GM12875 (cell line): ENCODE data around the gene SNX13.

Source experiments
- H3K4me3 ChIP-seq: one replicate; pipeline ENCODE4 v1.5.1; 2011; ENCODE audit warnings: low read depth, low read length, control low read depth
- TF ChIP-seq, protein P1 (sequence below): IDR thresholded peaks from 2 replicates; pipeline ENCODE4 v1.5.1; 2011; ENCODE audit warnings: low read depth, mild to moderate bottlenecking, control low read depth, inconsistent platforms, low read length, moderate library complexity, borderline replicate concordance; ENCODE audit not compliant: insufficient read depth

SNX13 gene

DNA sequence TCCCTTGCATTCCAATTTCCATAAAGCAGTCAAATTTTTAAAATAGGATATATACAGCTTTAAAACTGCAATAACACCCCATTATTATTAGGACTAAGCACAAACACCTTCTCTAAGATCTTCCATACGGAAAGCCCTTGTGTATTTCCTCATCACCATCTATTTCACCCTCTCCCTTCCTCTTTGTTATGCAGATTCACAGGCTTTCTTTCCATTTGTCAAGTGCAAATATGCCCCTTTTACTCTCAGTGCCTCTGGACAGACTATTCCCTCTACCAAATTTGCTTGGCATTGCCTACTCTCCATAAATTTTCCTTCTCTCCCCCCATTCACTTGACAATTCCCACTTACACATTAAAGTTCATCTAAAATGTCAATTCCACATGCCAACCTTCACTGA lies 61.7 kb downstream of the SNX13 start:
- TF ChIP-seq, protein P1, sequence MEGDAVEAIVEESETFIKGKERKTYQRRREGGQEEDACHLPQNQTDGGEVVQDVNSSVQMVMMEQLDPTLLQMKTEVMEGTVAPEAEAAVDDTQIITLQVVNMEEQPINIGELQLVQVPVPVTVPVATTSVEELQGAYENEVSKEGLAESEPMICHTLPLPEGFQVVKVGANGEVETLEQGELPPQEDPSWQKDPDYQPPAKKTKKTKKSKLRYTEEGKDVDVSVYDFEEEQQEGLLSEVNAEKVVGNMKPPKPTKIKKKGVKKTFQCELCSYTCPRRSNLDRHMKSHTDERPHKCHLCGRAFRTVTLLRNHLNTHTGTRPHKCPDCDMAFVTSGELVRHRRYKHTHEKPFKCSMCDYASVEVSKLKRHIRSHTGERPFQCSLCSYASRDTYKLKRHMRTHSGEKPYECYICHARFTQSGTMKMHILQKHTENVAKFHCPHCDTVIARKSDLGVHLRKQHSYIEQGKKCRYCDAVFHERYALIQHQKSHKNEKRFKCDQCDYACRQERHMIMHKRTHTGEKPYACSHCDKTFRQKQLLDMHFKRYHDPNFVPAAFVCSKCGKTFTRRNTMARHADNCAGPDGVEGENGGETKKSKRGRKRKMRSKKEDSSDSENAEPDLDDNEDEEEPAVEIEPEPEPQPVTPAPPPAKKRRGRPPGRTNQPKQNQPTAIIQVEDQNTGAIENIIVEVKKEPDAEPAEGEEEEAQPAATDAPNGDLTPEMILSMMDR: no peak
- no peak overlapping the region for H3K4me3 ChIP-seq

GRCh38 chr7:17871815-17872533 lies 68.3 kb downstream of the SNX13 start:
- TF ChIP-seq, protein P1: no peak
- no peak overlapping the region for H3K4me3 ChIP-seq

DNA sequence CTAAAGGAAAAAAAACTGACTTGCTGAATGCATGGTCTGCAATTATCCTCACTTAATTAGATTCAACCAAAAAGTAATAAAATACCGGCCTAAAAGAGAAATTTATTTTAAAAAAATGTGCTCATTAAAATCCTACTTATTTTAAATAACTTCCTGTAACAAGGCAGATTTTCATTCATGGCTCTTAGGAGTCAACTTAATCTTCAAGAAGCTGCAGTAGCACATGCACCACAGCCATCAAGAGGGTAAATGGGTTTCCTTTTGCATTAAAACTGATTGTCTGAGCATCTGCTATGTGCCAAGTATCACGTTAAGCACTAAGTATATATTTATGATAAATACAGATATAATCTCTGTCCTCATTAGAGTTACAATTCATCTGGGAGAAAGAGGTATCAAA lies 69.9 kb downstream of the SNX13 start:
- TF ChIP-seq, protein P1: no peak
- H3K4me3 ChIP-seq: no peak overlapping the region

- H3K4me3 ChIP-seq: no peak overlapping the region
- TF ChIP-seq, protein P1: no peak
These were observed 76.5 kb downstream of the SNX13 start for GRCh38 chr7:17863809-17864143.

- H3K4me3 ChIP-seq: no peak overlapping the region
- TF ChIP-seq, protein P1: no peak
These were observed 77.0 kb downstream of the SNX13 start for GRCh38 chr7:17863095-17863808.

DNA sequence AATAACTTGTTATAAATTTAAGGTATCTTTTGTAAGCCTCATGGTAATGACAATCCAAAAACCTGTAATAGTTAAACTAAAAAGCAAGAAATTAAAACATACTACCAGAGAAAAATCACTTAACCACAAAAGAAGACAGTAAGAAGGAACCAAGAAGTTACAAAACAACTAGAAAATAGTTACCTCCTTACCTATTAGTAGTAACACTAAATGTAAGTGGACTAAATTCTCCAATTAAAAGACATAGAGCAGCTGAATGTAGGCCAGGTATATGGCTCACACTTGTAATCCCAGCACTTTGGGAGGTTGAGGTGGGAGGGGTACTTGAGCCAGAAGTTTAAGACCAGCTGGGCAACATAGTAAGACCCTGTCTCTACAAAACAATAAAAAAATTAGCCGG lies 84.0 kb downstream of the SNX13 start:
- TF ChIP-seq, protein P1: no peak
- H3K4me3 ChIP-seq: no peak overlapping the region

GRCh38 chr7:17855202-17855601 lies 85.1 kb downstream of the SNX13 start:
- TF ChIP-seq, protein P1: no peak
- no peak overlapping the region for H3K4me3 ChIP-seq
